ENCODE data around the gene PHLDB1.

DNA sequence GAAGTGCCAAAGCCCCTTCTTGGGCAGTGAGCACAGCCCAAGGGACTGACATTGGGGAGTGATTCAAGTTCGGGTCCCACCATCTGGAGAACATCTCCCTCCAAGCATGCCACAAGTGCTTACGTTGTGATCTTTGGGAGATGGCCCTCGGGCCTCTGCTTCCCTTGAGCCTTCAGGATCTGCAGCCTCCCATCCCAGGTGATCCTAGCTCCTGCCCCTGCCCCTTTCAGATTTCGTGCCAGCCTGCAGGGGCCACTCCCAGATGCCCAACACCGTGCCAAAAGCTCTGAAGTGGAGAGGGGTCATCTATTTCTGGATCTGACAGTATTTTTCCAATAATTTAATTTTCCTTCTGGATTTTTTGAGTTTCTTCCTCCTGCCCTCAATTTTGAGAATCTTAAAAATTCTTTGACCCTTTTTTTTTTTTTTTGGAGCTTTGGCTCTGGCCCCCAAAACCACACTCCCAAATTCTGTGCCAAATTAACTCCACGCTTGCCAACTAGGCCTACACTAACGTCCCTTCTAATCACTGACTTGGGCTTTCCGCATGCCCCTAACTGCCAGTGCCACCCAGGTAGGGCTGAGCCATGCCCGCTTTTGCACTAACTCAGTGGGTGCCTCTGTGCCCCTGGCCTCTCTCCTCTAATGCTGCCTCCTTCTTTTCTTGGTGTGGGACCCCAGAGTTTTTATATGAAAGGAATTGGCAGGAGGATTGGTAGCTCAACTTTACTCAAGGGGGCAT is 25.3 kb downstream of the PHLDB1 start:
- TF ChIP-seq TCF12 (IDR thresholded peaks at IDR 0.05; ENCODE audit: low read depth) (no peak), TAF1 (IDR thresholded peaks at IDR 0.05; ENCODE audit: low read depth) (no peak)
- TF ChIP-seq, protein P1, sequence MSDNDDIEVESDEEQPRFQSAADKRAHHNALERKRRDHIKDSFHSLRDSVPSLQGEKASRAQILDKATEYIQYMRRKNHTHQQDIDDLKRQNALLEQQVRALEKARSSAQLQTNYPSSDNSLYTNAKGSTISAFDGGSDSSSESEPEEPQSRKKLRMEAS (IDR thresholded peaks at IDR 0.05) = no peak
